Stimulated activated CD8-positive, alpha-beta memory T cell treated with anti-CD3 and anti-CD28 coated beads, Interleukin-2, amount 100 ng/mL, for 1 hour (primary cell): ENCODE data around the gene EEF1AKMT3.

Experiments
- DNase-seq, 2 donors: peaks; one replicate each; pipeline ENCODE4 v3.0.0-alpha.2; 2020; ENCODE audit warnings: low read depth in 2 of 2

The EEF1AKMT3 gene

DNA sequence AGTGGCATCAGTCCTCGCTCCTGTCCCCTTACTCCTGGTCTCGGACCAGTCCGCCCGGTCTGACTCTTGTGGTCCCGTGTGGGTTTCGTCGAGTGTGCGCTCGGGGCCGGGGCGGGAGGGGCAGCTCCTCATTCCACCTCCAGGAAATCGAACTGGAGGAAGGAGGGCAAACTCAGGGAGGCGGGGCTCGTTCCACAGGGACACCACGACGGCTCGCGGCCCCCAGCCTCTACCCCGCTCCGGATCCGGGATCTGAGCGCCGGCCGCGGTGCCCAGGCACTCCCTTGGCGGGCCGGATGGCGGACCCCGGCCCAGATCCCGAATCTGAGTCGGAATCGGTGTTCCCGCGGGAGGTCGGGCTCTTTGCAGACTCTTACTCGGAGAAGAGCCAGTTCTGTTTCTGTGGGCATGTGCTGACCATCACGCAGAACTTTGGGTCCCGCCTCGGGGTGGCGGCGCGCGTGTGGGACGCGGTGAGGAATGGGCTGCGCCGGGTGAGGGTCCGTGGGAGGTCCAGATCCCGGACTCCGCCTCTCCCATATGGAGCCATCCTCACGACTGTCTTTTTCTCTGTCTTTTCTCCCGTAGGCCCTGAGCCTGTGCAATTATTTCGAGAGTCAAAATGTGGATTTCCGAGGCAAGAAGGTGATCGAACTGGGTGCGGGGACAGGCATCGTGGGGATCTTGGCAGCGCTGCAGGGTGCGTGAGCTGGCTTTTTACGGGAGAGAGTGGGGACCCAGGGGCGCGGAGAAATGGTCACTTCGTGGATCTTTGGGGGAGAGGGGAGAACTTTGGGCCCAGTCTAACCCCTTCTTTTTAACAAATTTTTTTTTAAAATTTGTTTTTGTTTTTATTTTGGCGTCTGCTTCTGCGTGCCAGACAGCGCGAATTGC is at the start of gene EEF1AKMT3:
Gene EEF1AKMT3 (plus strand): TSS at position 186 of the 894 bp plus-strand sequence. CDS start 111 bp downstream, at position 297.
- DNase-seq: no peak

- no peak for DNase-seq
These were observed 49.4 kb upstream of the EEF1AKMT3 start for GRCh38 chr12:57722716-57723629.

GRCh38 chr12:57723630-57723962 is 48.8 kb upstream of the EEF1AKMT3 start:
- no peak for DNase-seq

- no peak for DNase-seq
These were observed 48.1 kb upstream of the EEF1AKMT3 start for GRCh38 chr12:57724003-57724935.

DNA sequence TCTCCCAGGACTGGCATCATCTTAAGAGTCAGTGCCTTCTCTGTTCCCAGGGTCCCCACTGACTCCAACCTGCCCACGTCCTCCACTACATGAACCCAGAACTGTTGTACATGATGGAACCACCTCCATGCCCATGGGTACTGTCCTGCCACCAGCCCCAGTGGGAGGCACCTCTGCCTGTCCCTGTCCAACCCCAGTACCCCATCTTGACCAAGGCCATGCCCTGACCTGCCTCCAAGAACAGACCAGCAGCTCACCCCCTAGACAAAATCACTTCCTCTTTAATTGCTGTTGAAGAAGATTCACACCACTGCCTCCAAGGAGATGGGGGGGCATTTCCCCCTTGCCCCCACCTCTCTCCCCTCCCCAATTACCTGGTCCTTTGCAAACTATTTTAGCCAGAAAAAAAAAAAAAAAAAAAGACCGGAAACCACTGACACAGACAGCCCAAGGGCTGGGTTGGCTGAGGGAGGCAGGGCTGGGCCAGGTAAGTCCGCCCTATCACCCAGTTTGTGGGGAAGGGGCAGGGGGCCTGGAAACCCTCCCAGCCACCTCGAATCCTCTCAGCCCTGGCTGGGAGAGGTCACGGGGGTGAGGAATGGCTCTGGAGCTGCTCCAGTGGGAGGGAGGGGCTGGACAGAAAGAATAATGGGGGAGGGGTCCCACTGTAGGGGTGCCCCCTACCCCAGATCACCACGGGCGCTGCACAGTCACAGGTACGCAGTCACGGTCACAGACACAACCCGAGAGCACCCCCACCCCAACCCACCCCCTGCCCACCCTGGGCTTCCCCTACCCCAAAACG is 47.3 kb upstream of the EEF1AKMT3 start:
- no peak for DNase-seq

GRCh38 chr12:57725851-57726150 is 46.6 kb upstream of the EEF1AKMT3 start:
- DNase-seq: no peak

- DNase-seq: no peak
These were observed 46.1 kb upstream of the EEF1AKMT3 start for GRCh38 chr12:57726151-57726883.

GRCh38 chr12:57726884-57727757 is 45.3 kb upstream of the EEF1AKMT3 start:
- no peak for DNase-seq

DNA sequence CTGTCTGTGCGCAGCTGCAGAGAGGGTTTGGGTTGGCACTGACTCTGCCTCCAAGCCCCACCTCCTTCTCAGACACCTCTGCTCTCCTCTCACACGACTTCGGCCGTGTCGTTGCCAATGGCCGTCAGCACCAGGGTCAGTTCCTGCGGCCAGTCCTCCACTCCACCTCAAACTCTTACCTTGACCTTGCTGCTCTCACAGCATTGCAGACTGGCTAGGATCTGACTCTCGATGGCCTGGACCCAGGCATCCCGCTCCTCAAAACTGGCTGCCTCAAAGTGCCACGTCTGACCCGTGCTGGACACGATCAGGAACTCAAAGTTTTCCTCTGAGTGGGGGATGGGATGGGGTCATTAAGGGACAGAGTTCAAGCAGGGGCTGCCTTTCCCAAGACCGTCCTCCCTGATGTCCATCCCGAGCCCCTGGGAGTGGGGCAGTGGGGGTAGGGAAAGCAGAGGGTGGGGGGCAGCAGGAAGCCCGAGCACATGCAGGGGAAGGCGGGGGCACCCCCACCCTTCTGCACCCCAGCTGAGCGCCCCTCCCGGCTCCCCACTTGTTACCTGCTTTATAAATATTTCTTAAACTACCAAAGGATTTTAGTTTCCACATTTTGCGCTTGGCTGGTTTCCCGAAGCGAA is 44.5 kb upstream of the EEF1AKMT3 start:
- no peak for DNase-seq

DNA sequence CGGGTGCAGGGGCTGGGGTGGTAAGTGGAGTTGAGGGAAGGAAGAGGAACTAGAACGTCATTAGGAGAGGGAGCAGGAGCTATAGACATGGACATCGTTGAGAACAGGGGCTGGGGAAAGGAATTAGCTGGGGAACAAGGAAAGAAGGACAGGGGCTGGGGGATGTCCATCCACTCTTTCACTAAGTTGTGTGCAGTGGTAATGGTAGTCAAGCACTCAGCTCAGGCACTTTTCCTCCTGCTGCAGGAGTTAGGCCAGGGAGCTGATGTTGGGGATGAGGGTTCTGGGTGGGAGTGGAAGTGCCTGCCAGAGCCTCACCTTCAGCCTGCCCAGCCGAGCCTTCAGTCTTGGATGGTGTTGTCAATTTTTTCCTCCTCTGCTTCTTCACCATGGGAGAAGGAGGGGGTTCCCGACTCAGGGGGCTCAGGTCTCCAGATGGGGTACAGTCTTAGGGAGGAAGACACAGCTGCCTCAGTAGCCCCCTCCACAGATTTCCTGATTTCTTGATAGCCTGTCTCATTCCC is 43.0 kb upstream of the EEF1AKMT3 start:
- DNase-seq: no peak

- no peak for DNase-seq
These were observed 41.9 kb upstream of the EEF1AKMT3 start for GRCh38 chr12:57730336-57731067.

DNA sequence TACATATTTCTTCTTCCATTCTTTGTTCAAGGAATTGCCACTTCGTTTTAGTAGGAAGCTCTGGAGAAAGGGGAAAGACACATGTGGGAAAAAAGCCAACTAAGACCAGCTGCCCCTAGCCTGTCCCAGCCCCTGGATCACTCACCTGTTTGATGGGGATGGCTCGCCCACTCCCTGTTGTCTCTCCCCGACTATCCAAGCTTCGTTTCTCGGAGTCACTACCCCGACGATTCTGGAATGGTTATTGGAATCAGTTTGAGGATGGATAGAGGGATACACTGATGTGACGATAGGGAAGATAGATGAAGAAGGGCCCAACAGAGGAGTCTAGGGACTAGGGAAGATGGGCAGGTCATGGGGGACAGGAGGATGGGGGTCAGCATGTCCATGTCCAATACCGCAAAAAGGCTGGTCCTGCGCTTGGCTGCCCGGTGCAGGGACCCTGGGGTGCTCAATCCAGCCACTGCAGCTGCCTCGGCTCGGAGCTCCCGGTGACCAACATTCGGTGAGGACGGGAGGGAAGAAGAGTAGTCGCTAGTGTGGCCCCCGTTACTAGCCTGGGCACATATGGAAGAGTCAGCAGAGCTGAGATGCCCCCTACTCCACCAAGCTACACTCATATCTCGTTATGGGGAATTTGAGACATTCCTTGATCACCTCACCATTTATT is 40.9 kb upstream of the EEF1AKMT3 start:
- DNase-seq: no peak

DNA sequence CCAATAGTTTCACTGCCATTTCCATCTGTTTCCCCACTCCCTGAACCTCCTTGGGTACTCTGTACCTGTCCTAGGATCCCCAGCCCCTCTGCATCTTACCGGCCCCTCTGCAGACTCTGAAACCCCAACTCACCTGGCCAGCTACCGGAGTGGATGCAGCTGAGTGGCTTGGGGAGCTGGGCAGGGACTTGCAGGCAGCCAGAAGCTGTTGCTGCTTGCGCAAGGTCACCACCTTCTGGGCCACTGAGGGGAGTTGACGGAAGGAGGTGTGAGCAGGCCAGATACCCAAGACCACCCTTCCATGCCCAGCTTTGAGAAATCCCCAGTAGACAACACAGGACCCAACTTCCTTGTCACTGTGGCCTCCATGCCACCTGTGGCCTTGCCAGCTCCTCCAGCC is 40.1 kb upstream of the EEF1AKMT3 start:
- DNase-seq: no peak

DNA sequence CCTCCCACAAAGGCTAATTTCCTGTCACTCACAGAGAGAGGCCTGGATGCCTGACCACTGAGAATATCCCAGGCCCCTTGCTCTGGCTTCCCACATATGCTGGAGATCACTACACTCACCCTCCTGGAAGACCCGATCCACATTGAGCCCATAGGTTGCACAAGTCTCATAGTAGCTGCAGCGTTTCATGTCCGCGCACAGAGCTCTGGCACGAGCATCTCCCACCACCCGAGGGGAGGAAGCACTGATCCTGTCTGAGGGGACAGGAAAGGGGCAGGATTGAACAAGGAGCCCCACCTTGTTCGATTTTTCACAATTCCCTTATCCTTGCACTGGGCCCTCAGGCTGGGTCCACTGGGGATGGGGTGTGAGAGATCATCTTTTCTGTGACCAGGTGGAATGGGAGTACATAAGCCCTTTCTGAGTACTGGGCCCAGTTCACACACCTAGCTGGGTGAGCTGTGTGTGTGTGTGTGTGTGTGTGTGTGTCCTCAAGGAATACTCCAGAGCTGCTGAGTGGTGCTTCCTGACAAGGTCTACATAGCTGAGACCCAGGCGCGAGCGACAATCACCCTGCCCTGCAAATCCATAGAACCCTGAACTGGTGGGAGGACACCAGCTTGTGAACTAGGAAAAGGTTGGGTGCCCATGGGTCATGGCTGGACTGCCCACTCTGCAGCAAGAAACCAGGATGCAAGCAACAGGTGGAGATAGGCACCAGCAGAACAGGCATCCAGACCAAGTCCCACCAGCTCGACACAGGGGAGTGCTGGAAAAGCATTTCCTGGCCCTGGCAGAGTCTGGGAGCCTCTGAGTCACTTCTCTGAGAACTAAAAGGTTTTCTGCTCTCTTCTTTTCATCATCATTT is 39.5 kb upstream of the EEF1AKMT3 start:
- no peak for DNase-seq

DNA sequence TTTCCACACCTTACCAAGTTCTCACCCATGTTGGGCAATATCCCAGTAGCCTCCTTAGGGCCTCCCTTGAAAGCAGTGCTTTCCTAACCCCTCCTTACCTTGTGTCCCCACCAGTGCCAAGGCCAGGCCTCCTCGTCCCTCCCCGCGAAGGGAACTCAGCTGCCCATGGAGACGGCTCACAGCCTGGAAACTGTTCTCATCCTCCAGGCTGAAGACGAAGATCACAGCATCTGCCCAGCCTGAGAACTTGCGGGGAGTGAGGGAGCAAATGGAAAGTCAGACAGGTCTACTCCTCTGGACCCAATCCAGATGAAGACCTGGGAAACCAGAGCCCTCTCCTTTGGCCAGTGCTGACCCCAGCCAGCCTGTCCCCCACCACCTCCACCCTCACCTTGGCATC is 38.5 kb upstream of the EEF1AKMT3 start:
- no peak for DNase-seq

- DNase-seq: no peak
These were observed 37.8 kb upstream of the EEF1AKMT3 start for GRCh38 chr12:57734591-57734990.
